GM18502 (cell line): Measurements from ENCODE around the gene TEX47.

Experiments
- ATAC-seq: cut with Tn5 transposase; IDR thresholded peaks from one replicate; pipeline ENCODE4 v1.9.1; 2021; ENCODE audit warnings: mild to moderate bottlenecking; ENCODE audit not compliant: unreplicated experiment, poor library complexity

TEX47 gene

DNA sequence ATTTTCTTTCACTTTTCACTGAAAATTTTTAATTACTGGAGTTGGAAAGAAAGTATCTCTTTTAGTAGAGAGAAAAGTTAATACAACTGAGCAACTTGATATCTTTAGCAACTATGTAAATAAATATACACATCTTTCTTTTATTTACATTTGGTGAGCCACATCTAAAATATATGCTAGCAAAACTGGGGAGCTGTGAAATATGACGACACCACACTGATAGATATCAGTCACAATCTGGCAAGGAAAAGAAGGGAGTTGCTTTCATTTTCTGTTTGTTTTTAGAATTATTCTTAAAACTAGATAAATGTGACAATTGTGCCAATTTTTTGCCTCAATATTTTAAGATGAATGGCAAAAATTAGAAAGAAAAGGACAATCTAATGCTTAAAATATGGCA lies 38.7 kb downstream of the TEX47 start:
- no peak for ATAC-seq

GRCh38 chr7:88746126-88746525 lies 49.4 kb downstream of the TEX47 start:
- no peak for ATAC-seq
